GM18867 (cell line): Measurements from ENCODE around the gene MAST4.

Experiments used
- ATAC-seq: cut with Tn5 transposase; IDR thresholded peaks from one replicate; pipeline ENCODE4 v1.9.1; 2021; ENCODE audit warnings: mild to moderate bottlenecking, moderate library complexity; ENCODE audit not compliant: unreplicated experiment

The MAST4 gene

DNA sequence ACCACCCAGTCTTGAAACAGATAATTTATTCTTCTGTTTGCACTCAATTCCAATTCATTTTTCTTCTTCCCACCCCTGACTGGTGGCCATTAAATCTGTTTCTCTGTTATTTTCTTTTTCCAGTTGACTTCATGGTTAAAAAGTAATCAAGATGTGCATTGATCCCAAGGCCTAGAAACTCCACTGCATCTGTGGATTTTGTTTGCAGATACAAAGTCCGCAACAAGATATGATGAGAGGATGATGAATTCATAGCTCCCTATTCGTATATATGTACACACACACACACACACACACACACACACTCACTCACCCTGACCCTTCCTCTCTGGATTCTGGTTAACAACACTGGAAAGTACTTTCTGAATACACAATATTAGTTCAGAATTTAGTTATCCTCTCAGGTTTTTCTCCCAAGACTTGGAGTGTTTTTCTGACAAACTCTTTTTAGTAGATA is 548.0 kb downstream of the MAST4 start:
- no peak for ATAC-seq

DNA sequence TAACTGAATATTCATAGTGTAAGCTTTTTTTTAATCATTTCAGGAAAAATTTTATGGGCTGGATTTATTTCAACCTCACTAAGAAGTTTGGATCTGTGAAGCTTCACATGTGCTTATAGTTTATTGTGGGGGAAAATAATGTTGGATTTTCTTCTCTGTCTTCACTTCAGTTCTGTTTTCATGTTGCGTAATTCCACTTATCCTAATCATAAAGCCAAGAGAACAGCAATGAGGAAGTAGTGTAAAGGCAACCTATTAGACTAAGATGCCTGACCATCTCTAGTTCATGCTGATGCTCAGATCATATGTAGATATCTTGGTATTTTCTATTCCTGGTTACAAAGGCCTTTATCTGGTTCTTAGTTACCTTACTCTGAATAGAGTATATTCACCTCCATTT is 550.4 kb downstream of the MAST4 start:
- ATAC-seq: no peak

DNA sequence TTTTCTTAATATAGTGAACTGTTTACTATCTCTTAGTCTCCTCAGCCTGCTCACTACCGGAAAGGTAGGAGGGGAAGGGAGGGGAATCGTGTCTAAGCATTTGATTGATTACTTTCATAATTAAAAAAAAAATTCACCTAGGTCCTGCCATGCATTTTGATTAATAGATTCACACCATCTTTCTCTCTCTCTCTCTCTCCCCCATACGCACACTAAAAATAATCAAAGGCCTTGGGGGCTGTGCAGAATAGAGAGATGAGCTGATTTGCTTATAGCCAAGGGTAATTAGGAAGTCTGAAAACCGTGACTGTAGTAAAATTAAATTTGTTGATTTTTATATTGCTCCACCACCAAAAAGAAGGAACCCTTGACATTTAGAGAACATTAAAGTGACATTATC is 550.8 kb downstream of the MAST4 start:
- no peak for ATAC-seq

DNA sequence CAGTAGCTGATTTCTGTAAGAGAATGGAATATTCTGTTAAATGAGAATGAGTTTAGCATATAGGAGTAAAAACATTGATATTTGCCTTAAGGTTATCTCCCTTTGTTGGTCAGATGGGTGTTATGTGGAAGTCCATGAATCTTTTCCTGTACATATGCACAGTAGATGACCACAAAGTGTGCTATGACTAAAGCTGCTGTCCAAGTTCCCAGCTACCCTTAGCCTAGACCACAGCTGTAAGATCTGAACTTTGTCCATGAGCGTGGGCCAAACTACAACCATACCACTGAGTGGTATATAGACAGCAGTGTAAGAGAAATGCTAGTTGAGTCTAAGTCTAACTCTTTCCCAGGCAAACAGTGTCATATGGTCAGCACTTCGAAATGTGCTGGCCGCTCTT is 551.6 kb downstream of the MAST4 start:
- ATAC-seq: no peak

DNA sequence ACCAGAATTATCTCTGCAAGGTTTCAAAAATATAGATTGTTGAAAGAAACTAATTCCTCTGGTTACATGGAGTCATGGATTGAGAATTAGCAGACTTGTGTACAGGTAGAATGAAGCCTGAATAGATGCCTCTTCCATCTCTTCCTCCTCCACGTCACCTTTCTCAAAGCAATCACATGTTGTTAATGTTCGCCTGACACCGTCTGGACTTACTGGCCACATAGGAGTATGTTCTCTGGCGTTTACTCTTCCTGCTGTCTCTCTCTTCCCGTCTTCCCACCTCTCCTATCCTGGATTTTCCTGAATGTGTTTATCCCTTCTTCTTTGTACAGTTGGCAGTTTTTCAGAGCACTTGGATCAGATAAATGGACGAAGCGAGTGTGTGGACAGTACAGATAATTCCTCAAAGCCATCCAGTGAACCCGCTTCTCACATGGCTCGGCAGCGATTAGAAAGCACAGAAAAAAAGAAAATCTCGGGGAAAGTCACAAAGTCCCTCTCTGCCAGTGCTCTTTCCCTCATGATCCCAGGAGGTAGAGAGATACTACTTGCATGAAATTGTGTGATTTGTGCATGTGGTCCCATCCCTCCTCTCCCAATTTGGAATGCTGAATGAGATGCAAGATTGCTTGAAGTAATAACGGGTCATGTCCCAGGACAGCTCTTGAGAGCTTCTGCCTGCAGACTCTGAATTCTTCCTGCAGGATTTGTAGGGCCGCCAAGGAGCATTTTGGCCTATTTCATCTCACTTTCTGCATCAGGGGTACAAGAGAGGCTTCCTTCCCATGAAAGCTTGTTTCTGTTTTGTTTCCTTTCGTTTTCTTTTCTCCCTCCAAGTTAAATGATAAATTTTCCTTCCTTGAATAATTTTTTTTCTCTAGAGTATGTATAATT is 553.1 kb downstream of the MAST4 start:
- ATAC-seq: no peak

DNA sequence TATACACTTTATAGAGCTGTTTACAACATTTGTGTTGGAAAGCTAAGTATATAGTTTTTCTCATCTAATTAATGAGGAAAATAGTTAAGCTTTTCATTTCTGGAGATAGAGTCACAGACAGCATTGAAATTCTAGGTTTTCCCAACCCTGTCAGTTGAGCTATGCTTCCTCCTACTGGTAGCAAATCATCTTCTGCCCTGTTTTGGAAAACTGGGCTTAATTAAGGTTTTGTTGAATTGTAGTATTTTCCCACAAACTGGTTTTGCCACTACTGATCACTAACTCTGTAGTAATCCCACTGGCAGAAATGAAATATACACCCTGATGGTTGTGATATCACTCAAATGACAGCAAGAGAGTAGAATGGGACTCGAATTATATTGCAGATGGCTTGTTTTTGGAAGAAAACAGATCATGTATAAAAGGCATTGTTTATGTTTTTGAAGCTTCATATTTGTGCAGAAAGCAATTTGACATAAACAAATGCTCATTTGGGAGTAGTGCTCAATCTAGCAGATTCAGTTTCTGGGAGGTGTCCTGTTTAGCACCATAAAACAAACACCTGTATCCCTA is 553.8 kb downstream of the MAST4 start:
- ATAC-seq: no peak

DNA sequence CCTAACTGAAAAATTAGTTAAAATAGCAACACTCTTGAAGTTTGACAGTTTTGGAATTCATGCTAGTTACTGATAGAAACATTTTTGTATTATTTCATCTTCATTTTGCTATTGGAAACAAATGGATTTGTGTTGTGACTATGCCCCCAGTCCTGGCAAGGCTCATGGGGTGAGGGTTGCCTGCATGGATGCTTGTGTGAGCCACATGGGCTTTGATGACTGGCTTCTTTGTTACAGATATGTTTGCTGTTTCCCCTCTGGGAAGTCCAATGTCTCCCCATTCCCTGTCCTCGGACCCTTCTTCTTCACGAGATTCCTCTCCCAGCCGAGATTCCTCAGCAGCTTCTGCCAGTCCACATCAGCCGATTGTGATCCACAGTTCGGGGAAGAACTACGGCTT is 556.2 kb downstream of the MAST4 start:
- ATAC-seq: no peak

DNA sequence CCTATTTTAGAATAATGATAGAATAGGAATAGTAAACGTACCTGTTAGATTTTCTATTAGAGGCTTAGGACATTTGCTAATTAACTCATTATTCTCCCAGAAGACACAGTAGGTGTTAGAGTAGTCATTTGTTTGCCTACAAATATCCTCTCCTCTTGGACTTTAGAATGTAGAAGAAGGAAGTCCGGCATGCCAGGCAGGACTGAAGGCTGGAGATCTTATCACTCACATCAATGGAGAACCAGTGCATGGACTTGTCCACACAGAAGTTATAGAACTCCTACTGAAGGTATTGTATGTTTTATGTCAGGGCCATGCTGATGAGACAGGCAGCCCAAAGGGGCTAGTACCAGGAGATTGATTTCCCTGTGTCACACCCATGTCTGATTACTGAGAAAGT is 557.1 kb downstream of the MAST4 start:
- ATAC-seq: peak; percentile 11

DNA sequence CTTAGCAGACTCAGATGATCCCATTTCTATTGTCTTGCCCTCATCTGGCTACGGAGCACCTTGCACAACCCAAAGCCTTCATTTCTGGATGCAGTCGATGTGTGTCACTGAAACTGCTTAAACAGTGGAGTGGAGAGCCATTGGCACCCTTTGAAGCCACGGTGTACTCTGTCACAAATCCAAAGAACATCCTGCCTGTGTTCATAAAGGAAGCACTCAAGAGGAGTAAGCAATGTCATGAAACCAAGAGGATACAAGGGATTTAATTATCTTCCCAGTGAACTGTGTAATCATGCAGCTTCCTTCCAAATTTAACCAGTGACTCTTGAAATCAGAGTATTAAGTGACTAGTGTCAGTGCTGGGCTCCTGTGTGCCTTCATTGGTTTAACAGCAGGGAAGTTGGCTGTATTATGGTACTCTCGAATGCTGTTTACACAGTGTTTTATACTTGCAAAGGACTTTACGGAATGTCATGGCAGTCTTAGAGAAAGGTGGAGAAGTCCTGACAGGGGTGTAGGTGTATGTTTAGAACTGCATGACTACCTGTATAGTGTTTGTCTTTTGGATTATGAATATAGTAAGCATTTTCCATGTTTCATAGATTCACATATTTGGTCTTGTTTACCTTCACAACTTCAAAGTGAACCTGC is 558.5 kb downstream of the MAST4 start:
- no peak for ATAC-seq

DNA sequence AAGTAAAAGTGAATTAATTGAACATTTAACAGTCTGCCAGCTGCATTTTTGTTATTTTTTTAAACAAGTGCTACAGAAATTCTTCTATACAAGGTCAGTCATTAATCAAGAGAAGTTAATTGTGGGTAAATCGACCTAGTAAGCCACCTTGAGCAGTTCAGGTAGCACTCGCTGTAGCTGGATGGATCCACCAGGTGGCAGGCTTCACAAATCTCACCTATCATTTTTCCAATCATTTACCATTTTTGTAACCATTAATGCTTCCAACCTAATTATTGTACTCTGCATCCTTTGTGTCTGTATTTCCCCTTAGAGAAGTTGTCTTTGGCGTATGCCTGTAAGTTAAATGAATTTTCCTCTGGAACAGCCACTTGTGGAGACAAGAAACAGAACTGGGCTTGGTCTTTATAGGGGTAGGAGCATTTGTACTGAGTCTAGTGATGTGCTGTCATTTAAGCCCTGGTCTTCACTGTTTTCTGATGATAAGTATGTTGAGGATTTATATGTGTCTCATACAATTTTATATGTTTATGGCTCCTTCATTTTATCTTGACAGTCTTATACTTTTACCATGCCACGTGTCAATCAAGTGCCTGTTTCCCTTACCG is 560.9 kb downstream of the MAST4 start:
- peak; percentile 77 for ATAC-seq

DNA sequence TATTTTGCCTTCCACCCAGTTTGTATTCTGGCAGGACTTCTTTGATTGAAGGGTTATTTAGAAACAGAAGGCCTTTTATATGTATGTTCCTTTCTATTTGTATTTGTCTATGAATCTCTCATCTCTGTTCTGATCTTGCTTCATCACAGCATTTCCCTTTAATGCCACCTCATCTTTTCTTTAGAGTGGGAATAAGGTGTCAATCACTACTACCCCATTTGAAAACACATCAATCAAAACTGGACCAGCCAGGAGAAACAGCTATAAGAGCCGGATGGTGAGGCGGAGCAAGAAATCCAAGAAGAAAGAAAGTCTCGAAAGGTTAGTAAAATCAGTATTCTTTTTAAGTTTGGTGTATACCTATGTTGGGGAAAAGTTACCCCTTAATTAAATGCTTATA is 564.1 kb downstream of the MAST4 start:
- ATAC-seq: no peak

DNA sequence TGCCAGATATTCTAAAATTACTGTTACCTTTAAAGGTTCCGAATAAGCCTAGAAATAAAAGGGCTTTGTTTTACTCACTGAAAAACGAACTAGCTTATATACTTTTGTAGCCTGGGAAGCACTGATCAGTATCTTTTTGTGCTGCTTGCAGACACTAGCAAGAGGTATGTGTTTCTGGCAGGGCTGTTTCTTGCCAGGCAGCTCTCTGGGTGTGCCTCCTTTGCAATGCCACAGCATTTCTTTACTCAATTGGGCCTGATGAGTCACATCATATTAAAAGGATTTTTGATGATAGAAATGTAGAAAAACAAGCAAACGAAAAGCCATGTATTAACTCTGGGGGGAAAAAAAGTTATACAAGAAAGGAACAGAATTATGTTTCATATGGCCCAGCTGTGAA is 564.8 kb downstream of the MAST4 start:
- ATAC-seq: no peak

DNA sequence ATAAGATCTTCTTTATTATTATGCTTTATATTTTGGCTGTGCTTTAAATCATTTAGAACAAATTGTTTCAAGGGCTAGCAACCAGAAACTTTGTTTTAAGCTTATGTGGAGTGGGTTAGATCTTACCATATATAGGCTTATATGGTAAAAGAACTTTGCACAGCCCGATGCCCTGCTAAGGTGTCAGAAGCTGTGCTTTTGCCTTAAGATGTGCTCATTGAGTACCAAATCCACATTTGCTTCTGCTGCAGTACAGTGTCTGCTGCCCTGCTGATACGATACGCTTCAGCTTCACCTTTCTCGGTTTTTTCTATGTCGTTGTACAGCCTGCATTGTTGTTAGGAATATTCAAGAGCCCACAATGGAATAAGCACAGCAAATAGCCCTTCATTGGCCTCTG is 565.6 kb downstream of the MAST4 start:
- no peak for ATAC-seq

DNA sequence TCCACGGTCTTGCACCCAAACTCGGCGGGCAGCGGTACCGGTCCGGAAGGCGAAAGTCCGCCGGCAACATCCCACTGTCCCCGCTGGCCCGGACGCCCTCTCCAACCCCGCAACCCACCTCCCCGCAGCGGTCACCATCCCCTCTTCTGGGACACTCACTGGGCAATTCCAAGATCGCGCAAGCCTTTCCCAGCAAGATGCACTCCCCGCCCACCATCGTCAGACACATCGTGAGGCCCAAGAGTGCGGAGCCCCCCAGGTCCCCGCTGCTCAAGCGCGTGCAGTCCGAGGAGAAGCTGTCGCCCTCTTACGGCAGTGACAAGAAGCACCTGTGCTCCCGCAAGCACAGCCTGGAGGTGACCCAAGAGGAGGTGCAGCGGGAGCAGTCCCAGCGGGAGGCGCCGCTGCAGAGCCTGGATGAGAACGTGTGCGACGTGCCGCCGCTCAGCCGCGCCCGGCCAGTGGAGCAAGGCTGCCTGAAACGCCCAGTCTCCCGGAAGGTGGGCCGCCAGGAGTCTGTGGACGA is 567.1 kb downstream of the MAST4 start:
- ATAC-seq: no peak

DNA sequence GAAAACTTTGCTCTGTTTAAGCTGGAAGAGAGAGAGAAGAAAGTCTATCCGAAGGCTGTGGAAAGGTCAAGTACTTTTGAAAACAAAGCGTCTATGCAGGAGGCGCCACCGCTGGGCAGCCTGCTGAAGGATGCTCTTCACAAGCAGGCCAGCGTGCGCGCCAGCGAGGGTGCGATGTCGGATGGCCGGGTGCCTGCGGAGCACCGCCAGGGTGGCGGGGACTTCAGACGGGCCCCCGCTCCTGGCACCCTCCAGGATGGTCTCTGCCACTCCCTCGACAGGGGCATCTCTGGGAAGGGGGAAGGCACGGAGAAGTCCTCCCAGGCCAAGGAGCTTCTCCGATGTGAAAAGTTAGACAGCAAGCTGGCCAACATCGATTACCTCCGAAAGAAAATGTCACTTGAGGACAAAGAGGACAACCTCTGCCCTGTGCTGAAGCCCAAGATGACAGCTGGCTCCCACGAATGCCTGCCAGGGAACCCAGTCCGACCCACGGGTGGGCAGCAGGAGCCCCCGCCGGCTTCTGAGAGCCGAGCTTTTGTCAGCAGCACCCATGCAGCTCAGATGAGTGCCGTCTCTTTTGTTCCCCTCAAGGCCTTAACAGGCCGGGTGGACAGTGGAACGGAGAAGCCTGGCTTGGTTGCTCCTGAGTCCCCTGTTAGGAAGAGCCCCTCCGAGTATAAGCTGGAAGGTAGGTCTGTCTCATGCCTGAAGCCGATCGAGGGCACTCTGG is 567.8 kb downstream of the MAST4 start:
- no peak for ATAC-seq

DNA sequence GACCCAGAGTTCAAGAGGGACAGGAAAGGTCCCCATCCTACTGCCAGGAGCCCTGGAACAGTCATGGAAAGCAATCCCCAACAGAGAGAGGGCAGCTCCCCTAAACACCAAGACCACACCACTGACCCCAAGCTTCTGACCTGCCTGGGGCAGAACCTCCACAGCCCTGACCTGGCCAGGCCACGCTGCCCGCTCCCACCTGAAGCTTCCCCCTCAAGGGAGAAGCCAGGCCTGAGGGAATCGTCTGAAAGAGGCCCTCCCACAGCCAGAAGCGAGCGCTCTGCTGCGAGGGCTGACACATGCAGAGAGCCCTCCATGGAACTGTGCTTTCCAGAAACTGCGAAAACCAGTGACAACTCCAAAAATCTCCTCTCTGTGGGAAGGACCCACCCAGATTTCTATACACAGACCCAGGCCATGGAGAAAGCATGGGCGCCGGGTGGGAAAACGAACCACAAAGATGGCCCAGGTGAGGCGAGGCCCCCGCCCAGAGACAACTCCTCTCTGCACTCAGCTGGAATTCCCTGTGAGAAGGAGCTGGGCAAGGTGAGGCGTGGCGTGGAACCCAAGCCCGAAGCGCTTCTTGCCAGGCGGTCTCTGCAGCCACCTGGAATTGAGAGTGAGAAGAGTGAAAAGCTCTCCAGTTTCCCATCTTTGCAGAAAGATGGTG is 568.8 kb downstream of the MAST4 start:
- ATAC-seq: no peak

DNA sequence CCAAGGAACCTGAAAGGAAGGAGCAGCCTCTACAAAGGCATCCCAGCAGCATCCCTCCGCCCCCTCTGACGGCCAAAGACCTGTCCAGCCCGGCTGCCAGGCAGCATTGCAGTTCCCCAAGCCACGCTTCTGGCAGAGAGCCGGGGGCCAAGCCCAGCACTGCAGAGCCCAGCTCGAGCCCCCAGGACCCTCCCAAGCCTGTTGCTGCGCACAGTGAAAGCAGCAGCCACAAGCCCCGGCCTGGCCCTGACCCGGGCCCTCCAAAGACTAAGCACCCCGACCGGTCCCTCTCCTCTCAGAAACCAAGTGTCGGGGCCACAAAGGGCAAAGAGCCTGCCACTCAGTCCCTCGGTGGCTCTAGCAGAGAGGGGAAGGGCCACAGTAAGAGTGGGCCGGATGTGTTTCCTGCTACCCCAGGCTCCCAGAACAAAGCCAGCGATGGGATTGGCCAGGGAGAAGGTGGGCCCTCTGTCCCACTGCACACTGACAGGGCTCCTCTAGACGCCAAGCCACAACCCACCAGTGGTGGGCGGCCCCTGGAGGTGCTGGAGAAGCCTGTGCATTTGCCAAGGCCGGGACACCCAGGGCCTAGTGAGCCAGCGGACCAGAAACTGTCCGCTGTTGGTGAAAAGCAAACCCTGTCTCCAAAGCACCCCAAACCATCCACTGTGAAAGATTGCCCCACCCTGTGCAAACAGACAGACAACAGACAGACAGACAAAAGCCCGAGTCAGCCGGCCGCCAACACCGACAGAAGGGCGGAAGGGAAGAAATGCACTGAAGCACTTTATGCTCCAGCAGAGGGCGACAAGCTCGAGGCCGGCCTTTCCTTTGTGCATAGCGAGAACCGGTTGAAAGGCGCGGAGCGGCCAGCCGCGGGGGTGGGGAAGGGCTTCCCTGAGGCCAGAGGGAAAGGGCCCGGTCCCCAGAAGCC is 569.6 kb downstream of the MAST4 start:
- peak; percentile 90 for ATAC-seq

DNA sequence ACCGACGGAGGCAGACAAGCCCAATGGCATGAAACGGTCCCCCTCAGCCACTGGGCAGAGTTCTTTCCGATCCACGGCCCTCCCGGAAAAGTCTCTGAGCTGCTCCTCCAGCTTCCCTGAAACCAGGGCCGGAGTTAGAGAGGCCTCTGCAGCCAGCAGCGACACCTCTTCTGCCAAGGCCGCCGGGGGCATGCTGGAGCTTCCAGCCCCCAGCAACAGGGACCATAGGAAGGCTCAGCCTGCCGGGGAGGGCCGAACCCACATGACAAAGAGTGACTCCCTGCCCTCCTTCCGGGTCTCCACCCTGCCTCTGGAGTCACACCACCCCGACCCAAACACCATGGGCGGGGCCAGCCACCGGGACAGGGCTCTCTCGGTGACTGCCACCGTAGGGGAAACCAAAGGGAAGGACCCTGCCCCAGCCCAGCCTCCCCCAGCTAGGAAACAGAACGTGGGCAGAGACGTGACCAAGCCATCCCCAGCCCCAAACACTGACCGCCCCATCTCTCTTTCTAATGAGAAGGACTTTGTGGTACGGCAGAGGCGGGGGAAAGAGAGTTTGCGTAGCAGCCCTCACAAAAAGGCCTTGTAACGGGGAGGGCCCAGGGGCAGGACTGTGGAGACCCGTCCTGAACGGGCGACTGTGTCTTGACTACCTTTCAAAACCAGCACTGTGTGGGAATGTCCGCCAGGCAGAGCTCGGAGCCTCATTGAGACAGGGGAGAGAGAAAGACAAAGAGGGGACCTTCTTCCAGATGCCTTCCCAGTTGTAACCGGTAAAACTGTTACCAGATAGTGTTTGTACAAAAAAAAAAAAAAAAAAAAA is 570.5 kb downstream of the MAST4 start:
- ATAC-seq: peak; percentile 39
